Measurements from ENCODE around the gene OPN4.

DNA sequence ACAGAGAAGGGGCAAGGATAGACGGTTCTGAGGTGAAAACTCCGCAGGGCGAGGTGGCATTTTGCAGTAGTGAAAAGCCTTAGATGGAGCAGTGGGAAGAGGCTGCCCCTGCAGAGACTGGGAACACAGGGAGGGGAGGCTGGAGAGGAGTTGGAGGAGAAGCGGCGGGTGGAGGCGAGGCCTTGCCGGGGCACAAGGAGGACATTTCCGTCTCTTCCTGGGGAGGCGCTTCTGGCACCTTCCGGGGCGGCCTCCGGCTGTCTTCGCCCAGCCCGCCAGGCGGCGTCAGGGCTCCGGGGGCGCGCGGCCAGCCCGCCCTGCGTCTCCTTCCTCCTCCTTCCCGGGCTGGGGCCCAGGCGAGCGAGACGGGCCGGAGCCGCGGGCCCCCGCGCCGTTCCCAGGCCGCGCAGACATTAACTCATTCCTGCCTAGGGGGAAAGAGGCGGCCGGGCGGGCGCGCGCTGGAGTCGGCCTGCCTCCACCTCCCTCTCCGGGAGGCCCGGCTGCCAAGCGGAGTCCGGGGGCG lies 56.7 kb downstream of the OPN4 start:
- TF ChIP-seq CTCF (IDR thresholded peaks at IDR 0.05; ENCODE audit: borderline replicate concordance, extremely low read depth, low read length, poor library complexity, severe bottlenecking) (peak; percentile 79), EZH2 (IDR thresholded peaks at IDR 0.05; ENCODE audit: borderline replicate concordance, low read depth, low read length, severe bottlenecking) (no peak)
